Measurements from ENCODE around the gene NCKIPSD.
"Not testable (repeated sequence)": the region's sequence is repeated elsewhere in the genome, so short reads cannot be mapped to it uniquely, and the experiment has no call there.

Gene NCKIPSD

GRCh38 chr3:48685603-48686511, at the start of gene NCKIPSD:
Gene NCKIPSD (minus strand): TSS chr3:48685915. CDS start chr3:48685807, 108 bp downstream.
- in situ Hi-C loops (cut with HindIII; ENCODE audit: low sequenced_read_pairs) = no loop called here

- in situ Hi-C loops (cut with HindIII; ENCODE audit: low sequenced_read_pairs) = not testable (repeated sequence)
Observed at GRCh38 chr3:48735075-48735767, 49.5 kb upstream of the NCKIPSD start.

GRCh38 chr3:48734541-48734940, 48.8 kb upstream of the NCKIPSD start:
- in situ Hi-C loops (cut with HindIII; ENCODE audit: low sequenced_read_pairs) = not testable (repeated sequence)

GRCh38 chr3:48733752-48734518, 48.2 kb upstream of the NCKIPSD start:
- in situ Hi-C loops (cut with HindIII; ENCODE audit: low sequenced_read_pairs) = not testable (repeated sequence)

- in situ Hi-C loops (cut with HindIII; ENCODE audit: low sequenced_read_pairs) = no loop called here
Observed at GRCh38 chr3:48727511-48727910, 41.8 kb upstream of the NCKIPSD start.

DNA sequence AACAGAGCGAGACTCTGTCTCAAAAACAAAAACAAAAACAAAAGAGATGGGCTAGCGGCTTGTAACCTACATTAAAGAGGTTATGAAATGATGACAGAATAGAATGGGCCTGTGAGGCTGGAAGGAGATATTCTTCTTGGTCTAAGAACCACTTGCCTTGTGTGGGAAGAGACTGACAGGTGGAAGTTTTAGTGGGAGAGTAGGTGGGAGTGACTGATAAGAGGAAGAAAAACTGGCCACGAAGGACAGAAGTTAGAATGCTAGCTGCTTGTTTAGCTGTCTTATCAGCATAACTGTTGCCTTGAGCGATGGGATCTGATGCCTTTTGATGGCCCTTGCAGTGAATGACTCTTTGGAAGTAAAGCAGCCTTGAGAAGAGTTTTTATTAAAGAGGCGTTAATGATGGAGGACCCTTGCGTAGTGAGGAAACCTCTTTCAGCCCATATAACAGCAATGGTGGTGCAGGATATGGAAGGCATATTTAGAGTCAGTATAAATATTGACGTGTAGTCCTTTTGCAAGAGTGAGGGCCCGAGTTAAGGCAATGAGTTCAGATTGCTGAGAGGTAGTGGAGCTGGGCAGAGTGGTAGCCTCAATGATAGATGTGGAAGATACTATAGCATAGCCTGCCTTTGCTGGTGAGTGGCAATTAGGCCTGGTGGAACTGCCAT, 39.6 kb upstream of the NCKIPSD start:
- in situ Hi-C loops (cut with HindIII; ENCODE audit: low sequenced_read_pairs) = not testable (repeated sequence)

- in situ Hi-C loops (cut with HindIII; ENCODE audit: low sequenced_read_pairs) = no loop called here
Observed at GRCh38 chr3:48723725-48724124, 38.0 kb upstream of the NCKIPSD start.

DNA sequence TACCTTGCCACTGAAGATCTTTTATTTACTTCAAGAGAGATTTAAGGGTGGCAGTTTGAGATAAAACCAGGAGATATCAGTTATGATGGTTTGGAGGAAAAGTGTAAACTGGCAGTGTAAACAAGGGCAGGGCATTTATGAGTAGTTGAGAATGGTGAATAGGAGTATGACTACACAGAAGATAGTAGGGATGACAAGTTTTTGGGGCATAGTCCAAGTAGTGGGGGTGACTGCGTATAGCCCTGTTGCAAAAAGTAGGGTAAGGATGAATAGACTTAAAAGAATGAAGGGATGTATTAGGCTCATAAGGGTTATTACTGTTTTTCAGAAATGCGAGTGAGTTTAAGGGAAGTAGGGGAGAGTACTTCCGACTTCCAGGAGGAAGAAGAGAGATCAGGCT, 37.6 kb upstream of the NCKIPSD start:
- in situ Hi-C loops (cut with HindIII; ENCODE audit: low sequenced_read_pairs) = not testable (repeated sequence)

DNA sequence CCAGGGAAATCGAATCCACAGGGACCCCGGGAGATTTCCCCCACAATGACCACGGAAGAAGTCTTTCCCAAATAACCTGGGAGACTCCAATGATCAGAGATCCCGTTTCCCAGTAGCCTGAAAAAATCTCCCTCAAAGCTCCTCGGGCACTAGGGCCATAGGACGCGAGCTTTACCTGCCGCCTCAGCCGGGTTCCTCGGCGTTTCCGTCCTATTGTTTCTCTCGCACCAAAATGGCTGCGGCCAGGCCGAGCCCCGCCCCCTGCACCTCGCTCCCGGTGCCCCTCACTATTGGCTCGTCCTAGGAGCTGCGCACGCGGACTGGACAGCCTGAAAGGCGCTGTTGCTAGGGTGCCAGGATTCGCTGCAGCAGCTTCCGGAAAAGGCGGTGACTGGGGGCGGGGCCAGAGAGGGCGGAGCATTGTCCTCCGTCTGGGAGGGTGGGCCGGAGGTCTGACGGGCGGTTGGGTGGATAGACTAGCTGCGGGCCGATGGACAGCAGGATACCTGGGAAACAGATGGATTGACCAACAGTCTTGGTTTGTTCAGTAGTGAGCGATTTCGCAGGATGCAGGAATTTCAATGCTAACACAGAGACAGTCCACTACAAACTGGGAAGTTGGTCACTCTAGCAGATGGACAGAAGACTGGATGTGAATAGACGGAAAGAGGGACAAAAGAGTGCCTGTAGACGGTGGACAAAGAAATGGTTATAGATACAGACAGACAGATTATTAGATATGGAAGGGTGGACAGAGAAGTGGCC, 31.4 kb upstream of the NCKIPSD start, which contains the start of gene IP6K2:
Gene IP6K2, minus strand, starts transcription at position 240 of the 765 bp plus-strand sequence. CDS start 21,930 bp downstream, outside the sequence.
- in situ Hi-C loops (cut with HindIII; ENCODE audit: low sequenced_read_pairs) = no loop called here

DNA sequence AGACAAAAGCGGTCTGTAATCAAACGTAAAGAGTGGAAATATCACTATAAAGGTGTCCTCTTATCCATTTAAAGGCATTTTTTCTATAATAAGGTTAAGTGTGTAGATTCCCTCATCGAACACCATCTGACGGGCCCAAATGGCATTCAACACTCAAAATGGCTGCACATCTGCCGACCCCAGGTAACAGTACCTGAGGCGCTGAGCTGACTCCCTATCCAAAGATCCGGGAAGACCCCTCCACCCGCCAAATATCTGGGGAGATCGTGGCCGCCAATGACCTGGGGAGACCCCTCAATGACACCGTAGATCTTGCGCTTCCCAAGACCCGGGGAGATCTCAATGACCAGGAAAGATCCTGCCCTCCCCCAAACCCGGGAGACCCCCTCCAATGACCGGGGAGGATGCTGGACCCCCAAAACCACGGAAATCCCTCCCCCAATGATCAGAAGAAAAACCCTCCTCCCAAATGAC, 30.8 kb upstream of the NCKIPSD start:
- in situ Hi-C loops (cut with HindIII; ENCODE audit: low sequenced_read_pairs) = no loop called here

DNA sequence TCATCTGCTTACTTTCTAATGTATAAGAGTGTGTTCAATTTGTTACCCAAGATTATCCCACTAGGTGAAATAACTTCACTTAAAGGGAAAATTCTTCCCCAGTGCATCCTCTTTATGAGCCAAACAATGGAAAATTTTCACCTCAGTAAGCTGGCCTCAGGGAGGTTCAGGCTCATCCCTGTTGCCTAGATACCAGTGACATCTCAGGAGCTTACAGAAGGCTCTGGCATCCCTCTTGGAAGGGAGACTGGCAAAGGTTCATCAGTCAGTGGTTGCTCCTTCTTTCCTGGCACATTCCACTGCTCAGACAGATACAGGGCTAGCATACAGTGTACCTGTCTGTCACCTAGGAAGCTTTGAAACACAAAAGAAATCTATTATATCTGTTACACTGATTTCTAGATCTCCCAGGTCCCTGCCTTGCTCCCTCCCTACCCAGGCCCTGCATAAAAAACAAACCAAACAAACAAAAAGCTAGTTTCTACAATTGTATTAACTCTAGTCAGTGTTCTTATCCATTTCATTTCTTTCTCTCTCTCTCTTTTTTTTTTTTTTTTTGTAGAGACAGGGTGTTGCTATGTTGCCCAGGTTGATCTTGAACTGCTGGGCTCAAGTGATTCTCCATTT, 29.6 kb upstream of the NCKIPSD start:
- in situ Hi-C loops (cut with HindIII; ENCODE audit: low sequenced_read_pairs) = no loop called here

DNA sequence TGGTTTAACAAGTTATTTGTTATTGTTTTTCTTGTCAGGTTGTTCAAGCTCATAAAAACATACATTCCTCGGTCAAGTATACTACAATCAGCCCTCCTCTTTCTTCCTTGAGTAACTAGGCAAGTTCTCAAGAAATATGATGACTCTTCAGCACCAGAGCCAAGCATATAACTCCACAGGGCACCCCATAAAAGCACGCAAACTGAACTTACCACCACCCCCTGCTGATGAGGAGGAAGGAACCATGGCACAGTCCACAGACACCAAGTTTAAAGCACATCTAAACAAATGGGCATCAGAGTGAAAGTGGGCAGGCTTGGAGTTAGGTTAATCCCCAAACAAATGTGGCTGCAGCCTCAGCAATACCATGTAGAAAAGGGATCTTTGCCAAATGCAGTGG, 26.0 kb upstream of the NCKIPSD start:
- in situ Hi-C loops (cut with HindIII; ENCODE audit: low sequenced_read_pairs) = no loop called here

GRCh38 chr3:48709051-48709461, 23.3 kb upstream of the NCKIPSD start:
- in situ Hi-C loops (cut with HindIII; ENCODE audit: low sequenced_read_pairs) = no loop called here

DNA sequence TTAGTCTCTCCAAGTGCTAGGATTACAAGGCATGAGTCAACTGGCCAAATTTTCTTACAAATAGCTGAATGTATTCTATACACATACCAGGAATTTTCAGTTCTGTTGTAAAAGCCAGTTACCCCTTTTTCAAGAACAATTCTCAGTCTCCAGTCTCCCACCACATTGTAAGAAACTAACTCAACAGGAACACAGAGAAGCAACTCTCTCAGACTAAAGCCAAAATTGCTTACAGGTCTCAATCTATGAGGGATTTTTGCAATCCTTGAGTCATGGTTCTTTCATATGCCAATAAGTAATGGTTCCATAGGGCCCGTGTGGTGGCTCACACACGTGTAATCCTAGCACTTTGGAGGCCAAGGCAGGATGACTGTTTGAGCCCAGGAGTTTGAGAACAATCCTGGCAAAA, 22.8 kb upstream of the NCKIPSD start:
- in situ Hi-C loops (cut with HindIII; ENCODE audit: low sequenced_read_pairs) = no loop called here

DNA sequence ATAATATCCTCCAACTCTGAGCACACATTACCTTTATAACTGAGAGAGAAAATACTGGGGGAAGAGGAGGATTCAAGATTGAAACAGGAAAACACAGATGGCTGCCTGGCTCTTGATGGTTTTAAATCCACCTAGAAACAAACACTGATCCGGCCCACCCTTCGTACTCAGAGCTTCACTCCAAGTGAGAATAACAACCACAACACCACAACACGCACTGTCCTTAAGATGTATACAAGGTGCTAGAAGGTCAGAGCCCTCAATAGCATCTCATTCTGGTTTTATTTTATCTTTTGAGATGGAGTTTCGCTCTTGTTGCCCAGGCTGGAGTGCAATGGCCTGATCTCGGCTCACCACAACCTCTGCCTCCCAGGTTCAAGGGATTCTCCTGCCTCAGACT, 21.4 kb upstream of the NCKIPSD start:
- in situ Hi-C loops (cut with HindIII; ENCODE audit: low sequenced_read_pairs) = no loop called here

DNA sequence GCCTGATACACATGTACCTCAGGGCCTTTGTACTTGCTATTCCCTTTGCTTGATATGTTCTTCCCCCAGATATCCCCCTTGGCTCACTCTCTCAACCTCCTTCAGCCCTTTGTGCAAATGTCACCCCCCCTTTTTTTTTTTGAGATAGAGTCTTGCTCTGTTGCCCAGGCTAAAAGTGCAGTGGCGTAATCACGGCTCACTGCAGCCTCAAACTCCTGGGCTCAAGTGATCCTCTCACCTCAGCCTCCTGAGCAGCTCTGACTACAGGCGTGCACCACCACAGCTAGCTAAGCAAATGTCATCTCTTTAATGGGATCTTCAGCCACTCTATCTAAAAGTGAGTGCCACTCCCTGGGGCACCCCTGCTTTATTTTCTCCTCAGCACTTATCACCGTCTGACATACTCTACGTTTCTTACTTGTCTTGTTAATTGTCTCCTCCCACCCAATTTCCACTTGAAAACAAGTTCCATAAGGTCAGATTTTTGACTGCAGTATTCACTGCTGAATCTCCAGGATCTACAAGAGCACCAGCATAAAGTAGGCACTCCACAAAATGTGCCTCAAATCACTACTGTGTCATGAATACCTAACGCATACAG, 16.7 kb upstream of the NCKIPSD start:
- in situ Hi-C loops (cut with HindIII; ENCODE audit: low sequenced_read_pairs) = no loop called here

DNA sequence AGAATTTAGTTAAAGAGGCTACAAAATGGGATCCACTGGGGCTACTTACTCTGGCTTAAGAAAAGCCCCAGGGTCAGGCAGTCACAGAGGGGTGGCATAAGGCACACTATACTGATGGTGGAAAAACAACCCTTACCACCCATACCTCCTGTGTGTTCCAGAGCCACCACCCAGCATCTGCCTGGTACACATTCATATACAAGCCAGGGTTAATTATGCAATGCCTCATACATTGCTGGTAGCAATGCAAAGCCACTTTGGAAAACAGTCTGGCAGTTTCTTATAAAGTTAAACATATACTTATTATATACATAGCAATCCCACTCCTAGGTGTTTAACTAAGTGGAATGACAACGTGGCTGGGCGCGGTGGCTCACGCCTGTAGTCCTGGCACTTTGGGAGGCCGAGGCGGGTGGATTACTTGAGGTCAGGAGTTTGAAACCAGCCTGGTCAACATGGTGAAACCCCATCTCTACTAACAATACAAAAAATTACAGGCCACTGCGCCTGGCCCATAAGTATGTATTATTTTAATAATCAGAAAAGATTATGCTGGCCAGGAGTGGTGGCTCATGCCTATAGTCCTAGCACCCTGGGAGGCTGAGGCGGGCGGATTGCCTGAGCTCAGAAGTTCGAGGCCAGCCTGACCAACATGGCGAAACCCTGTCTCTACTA, 15.2 kb upstream of the NCKIPSD start:
- in situ Hi-C loops (cut with HindIII; ENCODE audit: low sequenced_read_pairs) = no loop called here

DNA sequence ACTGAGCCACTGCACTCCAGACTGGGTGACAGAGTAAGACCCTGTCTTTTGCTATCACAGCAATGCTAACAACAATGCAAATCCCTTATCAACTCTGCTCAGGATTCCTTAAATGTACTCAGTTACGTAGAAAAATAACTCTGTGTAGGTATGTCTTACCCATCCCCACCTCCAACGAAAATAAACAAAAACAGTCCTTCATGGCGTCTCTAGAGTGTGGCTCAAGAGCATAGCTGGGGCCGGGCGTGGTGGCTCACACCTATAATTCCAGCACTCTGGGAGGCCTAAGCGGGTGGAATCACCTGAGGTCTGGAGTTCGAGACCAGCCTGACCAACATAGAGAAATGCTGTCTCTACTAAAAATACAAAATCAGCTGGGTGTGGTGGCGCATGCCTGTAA, 13.2 kb upstream of the NCKIPSD start:
- in situ Hi-C loops (cut with HindIII; ENCODE audit: low sequenced_read_pairs) = no loop called here
